ENCODE measurements around the gene NABP2. TPM values are rescaled to one million over a fixed set of nuclear protein-coding genes. Genes with fewer than 3 reads are reported as not detected.

NABP2 gene
- total RNA-seq, 1 donor from 2014 or later, result 36.6 TPM

- H3K9me3 Mint-ChIP-seq (ENCODE audit: low read depth), result no peaks in the 10 kb centered on the region
- H3K4me3 Mint-ChIP-seq (ENCODE audit: unreplicated experiment), result no peak overlapping the region
- no peaks in the 10 kb centered on the region for H3K4me1 Mint-ChIP-seq (ENCODE audit: low read depth)
- TF ChIP-seq CTCF (IDR thresholded peaks at IDR 0.05), result no peak
- no peak overlapping the region for H3K27ac Mint-ChIP-seq (ENCODE audit: unreplicated experiment)
- H3K36me3 Mint-ChIP-seq (ENCODE audit: low read depth), result peaks cover 20% of the 10 kb centered on the region
- no peaks in the 10 kb centered on the region for H3K27me3 Mint-ChIP-seq (ENCODE audit: low read depth)
- no peak for DNase-seq (ENCODE audit: low spot score)
Observed at GRCh38 chr12:56237552-56237951, 13.4 kb downstream of the NABP2 start.

GRCh38 chr12:56241424-56242303 is 17.5 kb downstream of the NABP2 start:
- Mint-ChIP-seq H3K27me3 (ENCODE audit: low read depth) (no peaks in the 10 kb centered on the region), H3K4me1 (ENCODE audit: low read depth) (peaks cover 2% of the 10 kb centered on the region), H3K36me3 (ENCODE audit: low read depth) (peaks cover 37% of the 10 kb centered on the region), H3K4me3 (ENCODE audit: unreplicated experiment) (no peak overlapping the region), H3K9me3 (ENCODE audit: low read depth) (no peaks in the 10 kb centered on the region), H3K27ac (ENCODE audit: unreplicated experiment) (no peak overlapping the region)
- no peak for TF ChIP-seq CTCF (IDR thresholded peaks at IDR 0.05)
- no peak for DNase-seq (ENCODE audit: low spot score)

DNA sequence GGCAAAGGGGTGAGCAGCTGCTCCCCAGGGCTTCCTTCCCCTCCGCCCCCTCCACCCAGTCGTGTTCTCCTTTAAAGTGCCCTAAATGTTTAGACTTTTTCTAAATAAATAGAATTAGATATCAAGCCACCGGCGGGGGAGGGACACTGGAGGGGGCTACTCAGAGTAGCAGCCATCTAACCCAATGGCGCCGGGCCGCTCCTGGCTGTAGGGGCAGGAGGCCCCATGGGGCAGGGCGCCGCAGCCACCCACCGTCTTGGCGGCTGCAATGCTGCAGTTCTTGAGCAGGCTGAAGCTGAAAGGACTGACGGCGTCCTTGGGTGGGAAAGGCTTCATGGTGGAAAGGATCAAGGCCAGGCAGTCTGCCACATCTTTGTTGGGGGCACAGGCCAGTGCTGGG is 18.8 kb downstream of the NABP2 start:
- peaks cover 43% of the 10 kb centered on the region for H3K36me3 Mint-ChIP-seq (ENCODE audit: low read depth)
- peaks cover 2% of the 10 kb centered on the region for H3K4me1 Mint-ChIP-seq (ENCODE audit: low read depth)
- no peaks in the 10 kb centered on the region for H3K27me3 Mint-ChIP-seq (ENCODE audit: low read depth)
- H3K9me3 Mint-ChIP-seq (ENCODE audit: low read depth), result no peaks in the 10 kb centered on the region
- H3K27ac Mint-ChIP-seq (ENCODE audit: unreplicated experiment), result no peak overlapping the region
- DNase-seq (ENCODE audit: low spot score), result no peak
- no peak overlapping the region for H3K4me3 Mint-ChIP-seq (ENCODE audit: unreplicated experiment)
- no peak for TF ChIP-seq CTCF (IDR thresholded peaks at IDR 0.05)

- Mint-ChIP-seq H3K4me1 (ENCODE audit: low read depth) (peaks cover 2% of the 10 kb centered on the region), H3K4me3 (ENCODE audit: unreplicated experiment) (no peak overlapping the region), H3K27ac (ENCODE audit: unreplicated experiment) (no peak overlapping the region), H3K27me3 (ENCODE audit: low read depth) (no peaks in the 10 kb centered on the region), H3K9me3 (ENCODE audit: low read depth) (no peaks in the 10 kb centered on the region), H3K36me3 (ENCODE audit: low read depth) (peaks cover 43% of the 10 kb centered on the region)
- DNase-seq (ENCODE audit: low spot score), result no peak
- no peak for TF ChIP-seq CTCF (IDR thresholded peaks at IDR 0.05)
Observed at GRCh38 chr12:56243731-56244181, 19.6 kb downstream of the NABP2 start.

DNA sequence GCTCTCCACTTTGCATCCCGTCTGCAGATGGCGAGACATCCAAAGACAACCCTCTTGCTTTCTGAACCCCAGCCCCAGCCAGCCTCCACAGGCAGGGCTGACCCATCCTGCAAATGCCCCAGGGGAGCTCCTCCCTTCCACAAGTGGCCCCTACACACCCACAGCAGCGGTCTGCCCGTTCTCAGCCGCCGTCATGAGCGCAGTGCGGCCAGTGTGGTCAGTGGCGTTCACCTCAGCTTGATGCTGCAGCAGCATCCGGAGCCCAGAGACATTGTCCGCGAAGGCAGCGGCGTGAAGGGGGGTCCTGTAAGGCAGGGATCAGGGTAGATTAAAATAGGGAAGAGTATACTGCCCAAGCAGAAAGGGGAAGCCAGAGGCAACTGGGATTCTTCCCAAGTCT is 20.4 kb downstream of the NABP2 start:
- Mint-ChIP-seq H3K36me3 (ENCODE audit: low read depth) (peaks cover 46% of the 10 kb centered on the region), H3K4me3 (ENCODE audit: unreplicated experiment) (no peak overlapping the region), H3K9me3 (ENCODE audit: low read depth) (no peaks in the 10 kb centered on the region), H3K27me3 (ENCODE audit: low read depth) (no peaks in the 10 kb centered on the region), H3K4me1 (ENCODE audit: low read depth) (peaks cover 2% of the 10 kb centered on the region), H3K27ac (ENCODE audit: unreplicated experiment) (no peak overlapping the region)
- DNase-seq (ENCODE audit: low spot score), result no peak
- no peak for TF ChIP-seq CTCF (IDR thresholded peaks at IDR 0.05)
